Common myeloid progenitor, CD34-positive (primary cell): ENCODE data around the gene SREK1IP1.

Experiments used
- CTCF ChIA-PET: fragments of 350-600 bp; sonication (Branson Sonifier 250); formaldehyde crosslinking; loops from one replicate; lab custom pipeline; 2021; ENCODE audit warnings: antibody characterized with exemption; lab: Charles Lee
- POLR2A ChIA-PET: fragments of 350-600 bp; sonication (Branson Sonifier 250); formaldehyde crosslinking; loops from one replicate; lab custom pipeline; 2021; ENCODE audit warnings: antibody characterized with exemption; lab: Charles Lee
- DNase-seq, 3 donors: peaks; one replicate each; pipeline versions ENCODE4 v3.0.0 to v3.0.0-alpha.2; 2013
- H3K27ac ChIP-seq, 2 experiments: 1 replicate in 1 of 2; 2 replicates in 1 of 2; pipeline ENCODE4 v1.7.0; 2013; ENCODE audit warnings: inconsistent platforms in 2 of 2, low read length in 2 of 2, mild to moderate bottlenecking in 2 of 2, low read depth in 1 of 2, moderate library complexity in 1 of 2; ENCODE audit not compliant: severe bottlenecking in 2 of 2, insufficient read depth in 1 of 2, poor library complexity in 1 of 2
- H3K27me3 ChIP-seq, 5 experiments: replicated peaks in 2 of 5; 1 replicate in 3 of 5; 2 replicates in 2 of 5; pipeline versions ENCODE4 v1.6.1 to v1.7.0; 2013; ENCODE audit warnings: low read length in 4 of 5, mild to moderate bottlenecking in 2 of 5, moderate library complexity in 2 of 5, inconsistent platforms in 1 of 5; ENCODE audit not compliant: insufficient read depth in 5 of 5, control insufficient read depth in 4 of 5
- H3K36me3 ChIP-seq, 4 experiments: 1 replicate in 2 of 4; 2 replicates in 2 of 4; pipeline versions ENCODE4 v1.6.1 to v1.7.0; 2013; ENCODE audit warnings: low read length in 3 of 4, control low read depth in 1 of 4, mild to moderate bottlenecking in 1 of 4; ENCODE audit not compliant: control insufficient read depth in 4 of 4, insufficient read depth in 4 of 4
- H3K4me1 ChIP-seq, 4 experiments: 1 replicate in 3 of 4; 2 replicates in 1 of 4; pipeline versions ENCODE4 v1.6.1 to v1.7.1; 2013; ENCODE audit warnings: low read length in 3 of 4, mild to moderate bottlenecking in 3 of 4, control low read depth in 1 of 4, inconsistent platforms in 1 of 4, moderate library complexity in 1 of 4; ENCODE audit not compliant: control insufficient read depth in 4 of 4, insufficient read depth in 4 of 4; ENCODE audit errors: control extremely low read depth in 1 of 4
- H3K4me3 ChIP-seq, 7 experiments: 1 replicate in 4 of 7; 2 replicates in 3 of 7; pipeline versions ENCODE4 v1.5.1 to v1.7.0; 2013; ENCODE audit warnings: mild to moderate bottlenecking in 7 of 7, low read length in 6 of 7, moderate library complexity in 6 of 7, inconsistent platforms in 2 of 7, low read depth in 2 of 7, control low read depth in 1 of 7; ENCODE audit not compliant: insufficient read depth in 4 of 7, control insufficient read depth in 1 of 7; ENCODE audit errors: extremely low read depth in 1 of 7
- H3K9me3 ChIP-seq, 5 experiments: 1 replicate in 4 of 5; 2 replicates in 1 of 5; pipeline versions ENCODE4 v1.6.1 to v1.7.1; 2013; ENCODE audit warnings: low read length in 4 of 5, mild to moderate bottlenecking in 2 of 5, inconsistent platforms in 1 of 5, low read depth in 1 of 5, moderate library complexity in 1 of 5; ENCODE audit not compliant: control insufficient read depth in 4 of 5, insufficient read depth in 2 of 5; ENCODE audit errors: control extremely low read depth in 1 of 5
- WGBS: methylation state at CpG from one replicate; pipeline ENCODE4 v1.1.5; 2013; ENCODE audit not compliant: insufficient coverage; 5-methylcytosine and 5-hydroxymethylcytosine counted together

SREK1IP1 gene

GRCh38 chr5:64690417-64691151 is 77.9 kb downstream of the SREK1IP1 start, which contains the start of gene SHISAL2B:
Gene SHISAL2B (plus strand): TSS chr5:64690503. CDS start chr5:64690624, 121 bp downstream.
- no peaks in the 10 kb centered on the region for H3K36me3 ChIP-seq
- no peak within 1 kb of the TSS for H3K27ac ChIP-seq
- ChIA-PET CTCF (interaction anchor here (0.9 kb wide), 1 partner anchor 42 kb away, joined by 4 read pairs; no protein-coding TSS in a partner anchor), POLR2A (no interaction called here)
- 1% methylated on average over 63 of the region's 71 CpGs for WGBS
- peak within 1 kb of the TSS in 5 of 7 experiments; percentile 16 to 63 (median 53) for H3K4me3 ChIP-seq
- H3K4me1 ChIP-seq = peaks cover 0 to 12% (median 11%) of the 10 kb centered on the region in 4 experiments
- peaks cover 21 to 61% (median 37%) of the 10 kb centered on the region in 5 experiments for H3K27me3 ChIP-seq
- no peaks in the 10 kb centered on the region for H3K9me3 ChIP-seq
- peak; percentile 41 to 81 (median 76) for DNase-seq

GRCh38 chr5:64690104-64690416 is 78.4 kb downstream of the SREK1IP1 start:
- WGBS = 4% methylated on average over 8 of the region's 9 CpGs
- DNase-seq = no peak
- Histone ChIP-seq H3K4me1 (peaks cover 0 to 12% (median 11%) of the 10 kb centered on the region in 4 experiments), H3K9me3 (no peaks in the 10 kb centered on the region), H3K27ac (no peak overlapping the region), H3K36me3 (no peaks in the 10 kb centered on the region), H3K27me3 (peaks cover 21 to 62% (median 37%) of the 10 kb centered on the region in 5 experiments), H3K4me3 (peak overlapping the region in 5 of 7 experiments; percentile 16 to 63 (median 53))
- ChIA-PET CTCF (interaction anchor here (0.9 kb wide), 1 partner anchor 42 kb away, joined by 4 read pairs; no protein-coding TSS in a partner anchor), POLR2A (no interaction called here)

GRCh38 chr5:64688965-64689364 is 79.5 kb downstream of the SREK1IP1 start:
- Histone ChIP-seq H3K4me1 (peaks cover 0 to 12% (median 11%) of the 10 kb centered on the region in 4 experiments), H3K4me3 (no peak overlapping the region), H3K27ac (no peak overlapping the region), H3K36me3 (no peaks in the 10 kb centered on the region), H3K27me3 (peaks cover 21 to 66% (median 37%) of the 10 kb centered on the region in 5 experiments), H3K9me3 (no peaks in the 10 kb centered on the region)
- 91% methylated on average over 3 of the region's 3 CpGs for WGBS
- CTCF ChIA-PET = interaction anchor here (1.1 kb wide), 1 partner anchor 10 kb away, joined by 3 read pairs; no protein-coding TSS in a partner anchor
- POLR2A ChIA-PET = no interaction called here
- no peak for DNase-seq

GRCh38 chr5:64688391-64688790 is 80.1 kb downstream of the SREK1IP1 start:
- POLR2A ChIA-PET = no interaction called here
- Histone ChIP-seq H3K27me3 (peaks cover 21 to 61% (median 37%) of the 10 kb centered on the region in 5 experiments), H3K9me3 (no peaks in the 10 kb centered on the region), H3K27ac (no peak overlapping the region), H3K4me1 (peaks cover 0 to 12% (median 11%) of the 10 kb centered on the region in 4 experiments), H3K4me3 (no peak overlapping the region), H3K36me3 (no peaks in the 10 kb centered on the region)
- CTCF ChIA-PET = interaction anchor here (1.1 kb wide), 1 partner anchor 9 kb away, joined by 3 read pairs; no protein-coding TSS in a partner anchor
- no peak for DNase-seq
- WGBS = no CpG with 5 or more reads among the region's 3 CpGs

GRCh38 chr5:64685866-64686265 is 82.6 kb downstream of the SREK1IP1 start:
- no peak for DNase-seq
- POLR2A ChIA-PET = no interaction called here
- H3K4me3 ChIP-seq = no peak overlapping the region
- H3K27me3 ChIP-seq = peaks cover 11 to 42% (median 26%) of the 10 kb centered on the region in 5 experiments
- 76% methylated on average over 5 of the region's 5 CpGs for WGBS
- CTCF ChIA-PET = interaction anchor here (1.5 kb wide), 1 partner anchor 16 kb away, joined by 4 read pairs; no protein-coding TSS in a partner anchor
- H3K27ac ChIP-seq = no peak overlapping the region
- H3K4me1 ChIP-seq = peaks cover 0 to 10% (median 9%) of the 10 kb centered on the region in 4 experiments
- no peaks in the 10 kb centered on the region for H3K9me3 ChIP-seq
- no peaks in the 10 kb centered on the region for H3K36me3 ChIP-seq

- no peak for DNase-seq
- H3K4me3 ChIP-seq = no peak overlapping the region
- POLR2A ChIA-PET = no interaction called here
- H3K27me3 ChIP-seq = peaks cover 3 to 11% (median 9%) of the 10 kb centered on the region in 5 experiments
- H3K36me3 ChIP-seq = no peaks in the 10 kb centered on the region
- no peaks in the 10 kb centered on the region for H3K4me1 ChIP-seq
- CTCF ChIA-PET = no interaction called here
- 93% methylated on average over 3 of the region's 7 CpGs for WGBS
- no peaks in the 10 kb centered on the region for H3K9me3 ChIP-seq
- no peak overlapping the region for H3K27ac ChIP-seq
These were observed 85.9 kb downstream of the SREK1IP1 start for GRCh38 chr5:64682608-64683007.

GRCh38 chr5:64680289-64680688 is 88.2 kb downstream of the SREK1IP1 start:
- no peaks in the 10 kb centered on the region for H3K36me3 ChIP-seq
- CTCF ChIA-PET = interaction anchor here (0.6 kb wide), 1 partner anchor 127 kb away, joined by 3 read pairs; no protein-coding TSS in a partner anchor
- no peak overlapping the region for H3K27ac ChIP-seq
- no peaks in the 10 kb centered on the region for H3K9me3 ChIP-seq
- 95% methylated on average over 4 of the region's 4 CpGs for WGBS
- no peak for DNase-seq
- no peaks in the 10 kb centered on the region for H3K4me1 ChIP-seq
- H3K4me3 ChIP-seq = no peak overlapping the region
- POLR2A ChIA-PET = interaction anchor here (0.5 kb wide), 1 partner anchor 12 kb away, joined by 3 read pairs; no protein-coding TSS in a partner anchor
- H3K27me3 ChIP-seq = peaks cover 2 to 5% (median 4%) of the 10 kb centered on the region in 5 experiments
